H9 (cell line): ENCODE data around the gene SNRNP25. TPM values are rescaled to one million over a fixed set of nuclear protein-coding genes. Genes with fewer than 3 reads are reported as not detected.

Source experiments
- DNase-seq: peaks from one replicate; pipeline ENCODE4 v3.0.0-alpha.2; 2017
- H2AFZ ChIP-seq: one replicate; pipeline ENCODE4 v1.6.1; 2013; ENCODE audit warnings: mild to moderate bottlenecking, low read length, control low read depth, moderate library complexity
- H2AK5ac ChIP-seq: 2 replicates; pipeline ENCODE4 v1.6.1; 2013; ENCODE audit warnings: low read length, control low read depth, mixed read lengths; ENCODE audit not compliant: insufficient read length
- H2BK120ac ChIP-seq: one replicate; pipeline ENCODE4 v1.6.1; 2013; ENCODE audit warnings: low read depth, mild to moderate bottlenecking, low read length, control low read depth, inconsistent platforms; ENCODE audit not compliant: poor library complexity, severe bottlenecking
- H2BK12ac ChIP-seq: 2 replicates; pipeline ENCODE4 v1.6.1; 2013; ENCODE audit warnings: low read length, control low read depth, mixed read lengths, low read depth; ENCODE audit not compliant: insufficient read length
- H2BK15ac ChIP-seq: 2 replicates; pipeline ENCODE4 v1.6.1; 2013; ENCODE audit warnings: low read depth, low read length, control low read depth
- H2BK20ac ChIP-seq: one replicate; pipeline ENCODE4 v1.6.1; 2013; ENCODE audit warnings: low read depth, mild to moderate bottlenecking, low read length, control low read depth, inconsistent platforms; ENCODE audit not compliant: poor library complexity, severe bottlenecking
- H2BK5ac ChIP-seq: 2 replicates; pipeline ENCODE4 v1.6.1; 2013; ENCODE audit warnings: low read length, control low read depth, mixed read lengths; ENCODE audit not compliant: insufficient read length
- H3K14ac ChIP-seq: 2 replicates; pipeline ENCODE4 v1.6.1; 2013; ENCODE audit warnings: low read length, control low read depth; ENCODE audit not compliant: insufficient read depth
- H3K18ac ChIP-seq: 2 replicates; pipeline ENCODE4 v1.6.1; 2013; ENCODE audit warnings: low read depth, mild to moderate bottlenecking, mixed read lengths, low read length, control low read depth; ENCODE audit not compliant: insufficient read length
- H3K23ac ChIP-seq: 2 replicates; pipeline ENCODE4 v1.6.1; 2013; ENCODE audit warnings: low read length, control low read depth, mixed read lengths, low read depth; ENCODE audit not compliant: insufficient read length
- H3K23me2 ChIP-seq: 2 replicates; pipeline ENCODE4 v1.6.1; 2013; ENCODE audit warnings: low read depth, mild to moderate bottlenecking, mixed read lengths, low read length, control low read depth; ENCODE audit not compliant: insufficient read length, poor library complexity, severe bottlenecking
- H3K27ac ChIP-seq: 2 replicates; pipeline ENCODE4 v1.5.1; 2013; ENCODE audit warnings: low read length, control low read depth, mixed read lengths, low read depth; ENCODE audit not compliant: insufficient read length
- H3K27me3 ChIP-seq: 2 replicates; pipeline ENCODE4 v1.6.1; 2013; ENCODE audit warnings: low read length, control low read depth, inconsistent platforms; ENCODE audit not compliant: insufficient read depth
- H3K4ac ChIP-seq: 2 replicates; pipeline ENCODE4 v1.6.1; 2013; ENCODE audit warnings: low read depth, mild to moderate bottlenecking, control low read depth, inconsistent platforms, low read length, moderate library complexity
- H3K4me1 ChIP-seq: 2 replicates; pipeline ENCODE4 v1.6.1; 2013; ENCODE audit warnings: low read length, control low read depth, inconsistent platforms; ENCODE audit not compliant: insufficient read depth
- H3K4me2 ChIP-seq: 2 replicates; pipeline ENCODE4 v1.6.1; 2013; ENCODE audit warnings: low read length, control low read depth, mixed read lengths; ENCODE audit not compliant: insufficient read length, insufficient read depth
- H3K56ac ChIP-seq: 2 replicates; pipeline ENCODE4 v1.6.1; 2013; ENCODE audit warnings: low read depth, mild to moderate bottlenecking, mixed read lengths, low read length, control low read depth; ENCODE audit not compliant: insufficient read length
- H3K79me1 ChIP-seq: 2 replicates; pipeline ENCODE4 v1.6.1; 2013; ENCODE audit warnings: low read depth, mild to moderate bottlenecking, moderate library complexity, low read length, control low read depth, inconsistent platforms; ENCODE audit not compliant: insufficient read depth, poor library complexity, severe bottlenecking
- H3K79me2 ChIP-seq: 2 replicates; pipeline ENCODE4 v1.6.1; 2013; ENCODE audit warnings: low read length, control low read depth, inconsistent platforms; ENCODE audit not compliant: insufficient read depth
- H3K9ac ChIP-seq: 2 replicates; pipeline ENCODE4 v1.6.1; 2013; ENCODE audit warnings: low read length, control low read depth, mixed read lengths; ENCODE audit not compliant: insufficient read length; ENCODE audit errors: extremely low read depth
- H3K9me3 ChIP-seq: one replicate; pipeline ENCODE4 v1.6.1; 2013; ENCODE audit warnings: low read depth, low read length, inconsistent platforms; ENCODE audit not compliant: control insufficient read depth
- H3T11ph ChIP-seq: one replicate; pipeline ENCODE4 v1.6.1; 2013; ENCODE audit warnings: mild to moderate bottlenecking, low read length, control low read depth, inconsistent platforms
- H4K20me1 ChIP-seq: one replicate; pipeline ENCODE4 v1.6.1; 2013; ENCODE audit not compliant: control insufficient read depth, insufficient read length, insufficient read depth
- H4K5ac ChIP-seq: 2 replicates; pipeline ENCODE4 v1.6.1; 2013; ENCODE audit warnings: low read depth, mild to moderate bottlenecking, mixed read lengths, low read length, control low read depth; ENCODE audit not compliant: insufficient read length
- H4K8ac ChIP-seq: replicated peaks from 2 replicates; pipeline ENCODE4 v1.6.1; 2013; ENCODE audit warnings: low read length, control low read depth, mixed read lengths, low read depth; ENCODE audit not compliant: insufficient read length
- H4K91ac ChIP-seq: 2 replicates; pipeline ENCODE4 v1.6.1; 2013; ENCODE audit warnings: low read depth, mild to moderate bottlenecking, moderate library complexity, mixed read lengths, low read length, control low read depth; ENCODE audit not compliant: insufficient read length
- H3K27ac Mint-ChIP-seq, 3 experiments: 2 replicates in 2 of 3; 3 replicates in 1 of 3; pipeline ENCODE4 v1.8.0; 2020 to 2021; ENCODE audit warnings: mixed read lengths in 3 of 3, mild to moderate bottlenecking in 1 of 3, moderate library complexity in 1 of 3
- H3K27me3 Mint-ChIP-seq: 2 replicates; pipeline ENCODE4 v1.8.0; 2021; ENCODE audit warnings: low read depth, mild to moderate bottlenecking, moderate library complexity, mixed read lengths
- H3K36me3 Mint-ChIP-seq, 3 experiments: 2 replicates in 2 of 3; 3 replicates in 1 of 3; pipeline ENCODE4 v1.8.0; 2020 to 2021; ENCODE audit warnings: low read depth in 3 of 3, mixed read lengths in 3 of 3; ENCODE audit not compliant: insufficient read depth in 1 of 3
- H3K4me1 Mint-ChIP-seq, 2 experiments: 2 replicates each; pipeline ENCODE4 v1.8.0; 2020; ENCODE audit warnings: mixed read lengths in 2 of 2
- H3K4me3 Mint-ChIP-seq, 2 experiments: 2 replicates in 1 of 2; 3 replicates in 1 of 2; pipeline ENCODE4 v1.8.0; 2020 to 2021; ENCODE audit warnings: mild to moderate bottlenecking in 2 of 2, mixed read lengths in 2 of 2, moderate library complexity in 1 of 2
- H3K9me3 Mint-ChIP-seq, 2 experiments: 2 replicates in 1 of 2; 3 replicates in 1 of 2; pipeline ENCODE4 v1.8.0; 2020; ENCODE audit warnings: mild to moderate bottlenecking in 2 of 2, mixed read lengths in 2 of 2, moderate library complexity in 1 of 2
- WGBS: extraction: QIAGEN DNeasy Blood & Tissue Kit; methylation state at CpG from one replicate; pipeline ENCODE4 v1.1.7; 2013; ENCODE audit warnings: missing lambda C conversion rate, low lambda C conversion rate, mixed read lengths; ENCODE audit not compliant: insufficient read length; ENCODE audit errors: extremely low coverage; 5-methylcytosine and 5-hydroxymethylcytosine counted together
- total RNA-seq: library from RNA; stranded (reverse); gene quantifications from 2 replicates; pipeline ENCODE4 v1.2.1, GENCODE V29; 2021
- TF ChIP-seq, protein P1 (sequence below): fragments of 200-600 bp; sonication (generic); conservative IDR thresholded peaks from 3 replicates; pipeline ENCODE4 v1.8.0; 2021; ENCODE audit warnings: antibody characterized with exemption, mild to moderate bottlenecking

Gene SNRNP25
- total RNA-seq, 1 experiment from 2014 or later: 78.5 TPM

GRCh38 chr16:89391-90302 lies 36.0 kb downstream of the SNRNP25 start:
- H3K4me1 Mint-ChIP-seq: peaks cover 0 to 2% of the 10 kb centered on the region in 2 experiments; a peak in 1 of 4 replicates
- H3K79me2 ChIP-seq: no peaks in the 10 kb centered on the region

More at GRCh38 chr16:89391-90302, 36.0 kb downstream of the SNRNP25 start:
- Histone ChIP-seq H3K14ac (no peak overlapping the region), H3K4me2 (no peak overlapping the region), H3T11ph (no peak overlapping the region), H2AK5ac (no peak overlapping the region), H4K5ac (no peak overlapping the region), H3K27ac (no peak overlapping the region), H3K9ac (no peak overlapping the region), H2BK5ac (no peak overlapping the region), H3K4me1 (no peaks in the 10 kb centered on the region), H3K56ac (no peak overlapping the region), H2BK120ac (no peak overlapping the region), H3K23me2 (no peaks in the 10 kb centered on the region), H3K79me1 (no peaks in the 10 kb centered on the region), H2BK15ac (no peak overlapping the region), H3K27me3 (no peaks in the 10 kb centered on the region), H2BK20ac (no peak overlapping the region), H3K9me3 (no peaks in the 10 kb centered on the region), H4K8ac (no peak overlapping the region), H3K18ac (no peak overlapping the region), H3K4ac (no peak overlapping the region), H2BK12ac (no peak overlapping the region), H2AFZ (no peak overlapping the region), H4K20me1 (no peaks in the 10 kb centered on the region), H3K23ac (no peak overlapping the region), H4K91ac (no peak overlapping the region)
- Mint-ChIP-seq H3K4me3 (no peak overlapping the region), H3K36me3 (peaks cover 4 to 44% (median 26%) of the 10 kb centered on the region in 3 experiments), H3K27ac (no peak overlapping the region), H3K27me3 (no peaks in the 10 kb centered on the region), H3K9me3 (no peaks in the 10 kb centered on the region)
- no CpG with 5 or more reads among the region's 30 CpGs for WGBS
- TF ChIP-seq, protein P1, sequence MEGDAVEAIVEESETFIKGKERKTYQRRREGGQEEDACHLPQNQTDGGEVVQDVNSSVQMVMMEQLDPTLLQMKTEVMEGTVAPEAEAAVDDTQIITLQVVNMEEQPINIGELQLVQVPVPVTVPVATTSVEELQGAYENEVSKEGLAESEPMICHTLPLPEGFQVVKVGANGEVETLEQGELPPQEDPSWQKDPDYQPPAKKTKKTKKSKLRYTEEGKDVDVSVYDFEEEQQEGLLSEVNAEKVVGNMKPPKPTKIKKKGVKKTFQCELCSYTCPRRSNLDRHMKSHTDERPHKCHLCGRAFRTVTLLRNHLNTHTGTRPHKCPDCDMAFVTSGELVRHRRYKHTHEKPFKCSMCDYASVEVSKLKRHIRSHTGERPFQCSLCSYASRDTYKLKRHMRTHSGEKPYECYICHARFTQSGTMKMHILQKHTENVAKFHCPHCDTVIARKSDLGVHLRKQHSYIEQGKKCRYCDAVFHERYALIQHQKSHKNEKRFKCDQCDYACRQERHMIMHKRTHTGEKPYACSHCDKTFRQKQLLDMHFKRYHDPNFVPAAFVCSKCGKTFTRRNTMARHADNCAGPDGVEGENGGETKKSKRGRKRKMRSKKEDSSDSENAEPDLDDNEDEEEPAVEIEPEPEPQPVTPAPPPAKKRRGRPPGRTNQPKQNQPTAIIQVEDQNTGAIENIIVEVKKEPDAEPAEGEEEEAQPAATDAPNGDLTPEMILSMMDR: no peak
- DNase-seq: no peak
